PC-3 (cell line): ENCODE measurements around the gene TACC2.

Experiments used
- EZH2 ChIP-seq: fragments of 300-600 bp; sonication (generic); IDR thresholded peaks from one replicate; pipeline ENCODE4 v1.6.1; 2017; ENCODE audit warnings: antibody characterized with exemption, mild to moderate bottlenecking, low read length; ENCODE audit not compliant: unreplicated experiment
- TF ChIP-seq, protein P1 (sequence below): fragments of 300-600 bp; sonication (generic); conservative IDR thresholded peaks from 2 replicates; pipeline ENCODE4 v1.5.1; 2017; ENCODE audit warnings: antibody characterized with exemption, low read depth, mild to moderate bottlenecking, low read length

DNA sequence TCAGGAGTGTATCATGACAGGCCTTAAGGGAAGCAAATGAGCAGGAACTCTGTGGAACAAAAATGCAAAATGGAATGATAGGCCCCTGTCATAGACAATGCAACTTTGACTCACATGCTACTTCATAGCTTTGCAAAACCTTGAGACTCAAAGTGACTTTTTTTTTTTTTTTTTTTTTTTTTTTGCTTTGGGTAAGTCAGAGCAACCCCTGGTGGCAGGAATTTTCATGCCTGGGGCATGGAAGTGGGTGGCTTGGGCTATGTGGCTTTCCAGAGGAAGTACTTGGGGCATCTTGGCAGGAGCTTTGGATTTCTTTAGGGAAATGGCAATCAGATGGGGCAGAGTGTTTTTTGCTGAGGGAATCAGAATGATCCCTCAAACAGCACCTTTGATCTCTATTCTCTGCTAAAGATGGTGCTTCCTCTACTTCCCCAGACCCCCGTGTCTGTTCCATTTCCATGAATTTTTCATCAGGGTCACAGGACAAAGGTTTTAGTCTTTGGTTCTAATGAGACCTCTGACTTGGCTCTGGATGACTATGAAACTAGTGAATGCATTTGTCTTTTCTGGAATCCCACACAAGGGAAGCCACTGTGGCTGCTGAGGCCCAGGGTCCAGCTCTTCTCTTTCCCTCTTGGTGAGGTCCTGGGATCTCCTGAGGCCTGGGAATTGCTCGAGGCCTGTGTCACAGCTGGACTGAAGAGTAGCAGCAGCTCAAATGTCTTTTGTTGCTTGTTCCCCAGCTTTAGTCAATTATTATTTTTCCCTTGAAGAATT lies 62.8 kb downstream of the TACC2 start:
- TF ChIP-seq, protein P1, sequence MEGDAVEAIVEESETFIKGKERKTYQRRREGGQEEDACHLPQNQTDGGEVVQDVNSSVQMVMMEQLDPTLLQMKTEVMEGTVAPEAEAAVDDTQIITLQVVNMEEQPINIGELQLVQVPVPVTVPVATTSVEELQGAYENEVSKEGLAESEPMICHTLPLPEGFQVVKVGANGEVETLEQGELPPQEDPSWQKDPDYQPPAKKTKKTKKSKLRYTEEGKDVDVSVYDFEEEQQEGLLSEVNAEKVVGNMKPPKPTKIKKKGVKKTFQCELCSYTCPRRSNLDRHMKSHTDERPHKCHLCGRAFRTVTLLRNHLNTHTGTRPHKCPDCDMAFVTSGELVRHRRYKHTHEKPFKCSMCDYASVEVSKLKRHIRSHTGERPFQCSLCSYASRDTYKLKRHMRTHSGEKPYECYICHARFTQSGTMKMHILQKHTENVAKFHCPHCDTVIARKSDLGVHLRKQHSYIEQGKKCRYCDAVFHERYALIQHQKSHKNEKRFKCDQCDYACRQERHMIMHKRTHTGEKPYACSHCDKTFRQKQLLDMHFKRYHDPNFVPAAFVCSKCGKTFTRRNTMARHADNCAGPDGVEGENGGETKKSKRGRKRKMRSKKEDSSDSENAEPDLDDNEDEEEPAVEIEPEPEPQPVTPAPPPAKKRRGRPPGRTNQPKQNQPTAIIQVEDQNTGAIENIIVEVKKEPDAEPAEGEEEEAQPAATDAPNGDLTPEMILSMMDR = peak; percentile 83
- no peak for TF ChIP-seq EZH2
